Activated T-helper 1 cell treated with Interleukin-2 at 50 U/mL for 16 hours (primary cell): Measurements from ENCODE around the gene LCP1.

Source experiments
- DNase-seq: peaks from one replicate; pipeline ENCODE4 v3.0.0-alpha.2; 2020; ENCODE audit warnings: low read depth

The LCP1 gene

DNA sequence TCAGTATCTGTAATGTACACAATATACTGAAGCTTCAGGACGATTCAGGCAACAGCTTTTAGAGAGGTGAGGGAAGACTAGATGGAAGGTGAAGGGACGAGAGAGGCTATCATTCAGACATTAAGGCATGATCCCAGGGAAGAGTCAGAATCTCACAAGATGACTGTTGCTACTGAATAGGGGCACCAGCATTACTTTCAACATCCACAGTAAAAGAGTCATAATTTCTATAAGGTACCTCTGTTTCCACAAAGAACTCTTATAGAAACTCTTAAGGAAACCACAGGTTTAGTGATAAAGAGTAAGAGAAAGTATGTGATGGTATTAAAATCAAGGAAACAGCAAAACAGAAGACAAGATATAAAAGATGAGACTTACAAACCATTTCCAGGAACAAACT, 23.0 kb downstream of the LCP1 start:
- DNase-seq: no peak

- DNase-seq: no peak
Observed at GRCh38 chr13:46158222-46158621, 23.8 kb downstream of the LCP1 start.

GRCh38 chr13:46154136-46154801, 27.7 kb downstream of the LCP1 start:
- DNase-seq: no peak

DNA sequence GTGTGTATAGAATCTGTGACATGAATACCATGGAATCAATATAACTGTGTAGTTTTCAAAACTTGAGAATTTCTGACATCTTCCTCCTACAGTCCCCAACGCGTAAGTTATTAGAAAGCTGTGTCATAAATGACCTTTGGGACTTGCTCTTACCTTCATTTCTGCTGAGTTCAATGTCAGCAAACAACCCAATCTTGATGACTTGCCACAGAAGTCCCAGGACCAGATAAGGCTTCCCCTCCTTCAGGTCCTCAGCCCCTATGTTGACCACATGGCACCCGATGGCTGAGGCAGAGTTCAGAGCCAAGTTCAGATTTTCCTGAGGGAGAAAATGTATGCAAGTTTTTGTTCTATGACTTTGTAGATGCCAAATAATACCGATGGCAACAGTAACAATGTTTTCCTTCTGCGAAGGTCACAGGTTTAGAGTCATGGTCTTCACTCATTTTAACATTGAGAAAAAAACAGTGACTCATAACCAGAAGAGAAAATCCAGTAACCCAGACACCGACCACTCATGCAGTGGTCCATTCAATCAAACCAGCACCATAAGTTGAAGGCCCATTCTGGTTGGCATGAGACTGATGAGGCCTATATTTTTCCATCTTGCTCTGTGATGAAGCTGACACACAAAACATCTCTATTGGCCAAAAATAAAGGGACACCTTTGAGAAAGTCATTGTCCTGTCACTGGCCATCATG, 29.2 kb downstream of the LCP1 start:
- no peak for DNase-seq

DNA sequence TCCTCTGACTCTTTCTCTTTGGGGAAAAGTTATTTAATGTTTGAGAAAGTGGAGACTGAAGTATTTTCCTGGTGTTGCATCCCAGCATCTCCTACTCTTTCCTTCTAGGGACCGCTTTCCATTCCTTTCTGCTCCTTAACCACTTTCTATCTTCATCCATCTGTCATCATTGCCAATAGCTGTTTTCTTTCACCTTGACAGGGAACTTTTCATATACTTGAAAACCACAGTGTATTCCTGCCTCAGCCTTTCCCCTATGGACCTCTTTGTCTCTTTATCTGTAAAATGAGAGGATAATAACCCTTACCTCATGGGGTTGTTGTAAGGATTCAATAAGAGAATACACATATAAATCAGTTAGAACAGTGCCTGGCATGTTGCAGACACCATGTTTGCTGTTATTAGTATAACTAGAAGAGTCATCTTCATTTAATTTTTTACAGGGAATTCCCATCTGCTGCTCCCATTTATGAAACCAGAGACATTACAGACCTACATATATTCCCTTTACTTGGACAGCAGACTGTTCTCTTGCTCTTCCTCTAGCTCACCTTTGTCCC, 31.8 kb downstream of the LCP1 start:
- no peak for DNase-seq

GRCh38 chr13:46149272-46150133, 32.5 kb downstream of the LCP1 start:
- no peak for DNase-seq

DNA sequence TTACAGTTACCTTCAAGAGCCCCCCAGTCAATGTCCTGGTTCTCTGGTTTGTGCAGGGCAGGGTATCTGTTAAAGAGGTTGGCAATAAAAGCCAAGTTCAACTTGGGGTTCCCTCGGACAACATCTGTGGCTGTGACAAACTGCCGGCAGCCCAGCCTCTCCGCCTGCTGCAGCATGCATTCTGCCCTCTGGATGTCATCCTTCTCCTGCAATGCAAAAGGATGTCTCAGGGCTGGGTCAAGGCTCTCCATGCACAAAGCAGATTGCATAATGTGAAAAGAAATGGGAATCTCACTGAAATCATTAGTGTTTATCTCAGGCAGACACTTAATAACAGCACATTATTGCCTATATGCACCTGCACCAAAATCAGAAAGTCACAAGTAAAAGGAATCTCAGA, 35.1 kb downstream of the LCP1 start:
- DNase-seq: no peak

DNA sequence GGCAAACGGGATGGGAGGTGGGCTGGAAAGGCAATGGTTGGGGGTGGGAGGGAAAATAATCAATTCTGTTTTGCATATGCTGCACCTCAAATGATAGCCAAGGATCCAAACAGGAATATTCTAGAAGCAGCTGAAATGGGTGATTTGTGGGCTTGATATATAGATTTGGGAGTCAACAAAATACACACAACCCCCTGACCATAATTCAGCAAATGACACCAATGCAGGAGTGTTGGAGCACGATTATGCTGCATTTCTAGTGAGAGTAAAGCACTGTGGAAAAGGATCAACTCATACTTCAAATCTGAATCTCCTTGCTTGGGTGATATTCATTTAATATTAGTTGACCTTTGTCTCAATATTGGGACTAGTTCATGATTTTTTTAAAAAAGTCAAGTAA, 36.0 kb downstream of the LCP1 start:
- no peak for DNase-seq

- DNase-seq: no peak
Observed at GRCh38 chr13:46145135-46145534, 36.8 kb downstream of the LCP1 start.

DNA sequence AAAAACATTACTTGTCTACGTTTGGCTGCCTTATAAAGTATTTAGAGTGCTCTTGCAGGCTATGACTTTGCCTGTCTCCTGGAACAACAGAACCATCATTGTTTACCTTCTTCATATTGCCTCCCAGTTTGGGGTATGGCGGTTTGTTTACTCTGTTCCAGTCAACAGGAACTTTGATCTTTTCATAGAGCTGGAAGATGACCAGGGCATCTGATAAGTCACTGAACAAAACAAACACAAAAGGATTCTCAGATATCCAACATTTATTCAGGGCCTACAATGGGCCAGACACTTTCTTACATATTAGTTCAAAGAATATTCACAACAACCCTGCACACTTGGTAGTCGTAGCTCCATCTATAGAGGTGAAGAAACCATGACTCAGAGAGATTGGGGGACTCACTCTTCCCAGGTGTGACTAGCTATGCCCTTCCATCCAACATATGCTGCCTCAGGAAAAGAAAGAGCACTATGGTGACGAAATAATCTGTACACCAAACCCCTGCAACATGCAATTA, 38.7 kb downstream of the LCP1 start:
- DNase-seq: no peak

- DNase-seq: no peak
Observed at GRCh38 chr13:46142776-46143175, 39.2 kb downstream of the LCP1 start.

DNA sequence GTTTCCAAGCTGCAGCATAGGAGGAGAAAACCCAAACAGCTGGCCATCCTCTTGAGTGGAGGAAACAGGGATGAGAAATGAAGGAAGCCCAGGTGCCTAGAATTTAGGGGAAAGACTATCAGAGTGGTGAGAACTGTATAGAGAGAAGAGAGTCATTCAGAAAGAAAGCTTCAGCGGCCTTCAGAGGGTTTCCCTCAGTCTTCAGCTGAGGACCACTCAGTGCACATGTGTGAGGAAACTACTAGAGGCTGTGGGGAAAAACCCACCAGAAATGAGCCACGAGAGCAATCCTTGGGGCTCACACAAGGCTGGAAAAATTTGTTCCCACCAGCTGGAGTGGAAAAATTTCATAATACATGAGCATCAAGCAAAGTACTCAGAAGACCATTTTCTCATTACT, 41.9 kb downstream of the LCP1 start:
- no peak for DNase-seq

- no peak for DNase-seq
Observed at GRCh38 chr13:46137627-46138317, 44.2 kb downstream of the LCP1 start.

GRCh38 chr13:46136688-46137087, 45.3 kb downstream of the LCP1 start:
- DNase-seq: no peak

GRCh38 chr13:46134961-46135522, 46.9 kb downstream of the LCP1 start:
- no peak for DNase-seq

DNA sequence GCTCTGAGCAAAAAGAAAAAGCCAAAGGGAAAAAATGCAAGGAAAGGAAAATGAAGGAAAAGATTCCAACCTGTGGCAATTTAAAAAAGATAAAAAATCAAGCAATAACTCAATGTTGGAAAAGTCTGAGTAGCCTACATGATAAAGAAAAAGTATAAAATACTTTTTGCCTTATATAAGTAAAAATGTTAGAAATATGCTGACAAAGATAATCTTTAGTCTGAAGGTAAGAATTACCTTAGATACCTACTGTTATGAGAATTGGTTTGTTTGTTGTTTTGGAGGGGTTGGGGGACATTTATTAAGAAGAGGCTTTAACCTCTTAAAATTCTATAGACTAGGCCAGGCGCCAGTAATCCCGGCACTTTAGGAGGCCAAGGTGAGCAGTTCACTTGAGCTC, 47.5 kb downstream of the LCP1 start:
- DNase-seq: no peak

- DNase-seq: no peak
Observed at GRCh38 chr13:46132109-46132508, 49.9 kb downstream of the LCP1 start.

- no peak for DNase-seq
Observed at GRCh38 chr13:46131705-46132104, 50.3 kb downstream of the LCP1 start.

- DNase-seq: no peak
Observed at GRCh38 chr13:46129955-46130618, 51.9 kb downstream of the LCP1 start.

DNA sequence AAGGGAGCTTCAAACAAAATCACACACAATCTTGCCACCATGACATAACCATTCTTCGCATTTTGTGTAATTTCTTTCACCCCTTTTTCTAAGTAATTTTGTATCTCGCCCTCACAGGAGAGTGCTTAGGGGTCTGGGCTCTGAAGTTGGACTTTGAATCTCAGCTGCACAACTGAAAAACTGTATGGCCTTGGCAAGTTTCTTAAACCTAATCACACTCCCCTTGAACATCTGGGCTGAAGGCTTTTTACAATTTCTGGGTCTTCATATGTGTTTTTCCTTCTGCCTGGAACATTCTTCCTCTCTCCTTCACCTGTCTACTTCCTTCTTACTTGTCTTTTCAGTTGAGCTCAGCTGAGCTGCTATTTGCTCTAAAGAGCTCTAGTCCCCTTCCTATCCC, 52.9 kb downstream of the LCP1 start:
- no peak for DNase-seq
